OCI-LY3 (cell line): ENCODE measurements around the gene ZXDA.
"Not testable (repeated sequence)": the region's sequence is repeated elsewhere in the genome, so short reads cannot be mapped to it uniquely, and the experiment has no call there.

Experiments
- CTCF ChIP-seq: fragments of 200-600, 300-600 bp; sonication (generic); IDR thresholded peaks from 2 replicates; pipeline ENCODE4 v1.5.1; 2014; ENCODE audit warnings: antibody characterized with exemption, low read length, low read depth
- EZH2phosphoT487 ChIP-seq: fragments of 200-600 bp; shearing (Covaris generic); IDR thresholded peaks from 2 replicates; pipeline ENCODE4 v1.6.1; 2018; ENCODE audit warnings: antibody characterized with exemption, mixed run types, low read depth

- TF ChIP-seq CTCF, EZH2phosphoT487: not testable (repeated sequence)
These were observed 1.2 kb downstream of the ZXDA start for GRCh38 chrX:57908972-57909594.
